Trophoblast cell (in vitro differentiated cells and primary cell): ENCODE measurements around the gene IL1A.

Experiments
- DNase-seq, 2 donors: peaks; one replicate each; pipeline ENCODE4 v3.0.0-alpha.2; 2016
- H2AFZ ChIP-seq: 2 replicates; pipeline ENCODE4 v1.6.1; 2013; ENCODE audit warnings: low read length, moderate library complexity, mild to moderate bottlenecking; ENCODE audit not compliant: insufficient read depth, poor library complexity
- H2AK5ac ChIP-seq: 2 replicates; pipeline ENCODE4 v1.6.1; 2013; ENCODE audit warnings: mild to moderate bottlenecking, low read length
- H2BK120ac ChIP-seq: 2 replicates; pipeline ENCODE4 v1.6.1; 2013; ENCODE audit warnings: low read length, mild to moderate bottlenecking, moderate library complexity; ENCODE audit not compliant: insufficient read depth, poor library complexity
- H2BK12ac ChIP-seq: 2 replicates; pipeline ENCODE4 v1.6.1; 2013; ENCODE audit warnings: mild to moderate bottlenecking, low read length, moderate library complexity
- H2BK5ac ChIP-seq: 2 replicates; pipeline ENCODE4 v1.6.1; 2013; ENCODE audit warnings: low read length, low read depth, moderate library complexity, mild to moderate bottlenecking; ENCODE audit not compliant: poor library complexity
- H3K14ac ChIP-seq: 2 replicates; pipeline ENCODE4 v1.6.1; 2013; ENCODE audit warnings: mild to moderate bottlenecking, low read length
- H3K18ac ChIP-seq: 2 replicates; pipeline ENCODE4 v1.6.1; 2013; ENCODE audit warnings: mild to moderate bottlenecking, low read length
- H3K23ac ChIP-seq: 2 replicates; pipeline ENCODE4 v1.6.1; 2013; ENCODE audit warnings: low read length
- H3K27ac ChIP-seq: 2 replicates; pipeline ENCODE4 v1.5.1; 2013; ENCODE audit warnings: low read depth, mild to moderate bottlenecking, inconsistent platforms, low read length, moderate library complexity
- H3K27me3 ChIP-seq: 2 replicates; pipeline ENCODE4 v1.6.1; 2013; ENCODE audit warnings: inconsistent platforms, mild to moderate bottlenecking, low read length, moderate library complexity; ENCODE audit not compliant: insufficient read depth
- H3K36me3 ChIP-seq, 2 experiments: 1 replicate in 1 of 2; 2 replicates in 1 of 2; pipeline ENCODE4 v1.6.1; 2013; ENCODE audit warnings: low read length in 2 of 2, mild to moderate bottlenecking in 2 of 2, moderate library complexity in 1 of 2; ENCODE audit not compliant: insufficient read depth in 2 of 2, control insufficient read depth in 1 of 2
- H3K4ac ChIP-seq: 2 replicates; pipeline ENCODE4 v1.6.1; 2013; ENCODE audit warnings: low read depth, mild to moderate bottlenecking, low read length, moderate library complexity
- H3K4me1 ChIP-seq, 2 experiments: 1 replicate in 1 of 2; 2 replicates in 1 of 2; pipeline ENCODE4 v1.6.1; 2013; ENCODE audit warnings: low read length in 2 of 2, mild to moderate bottlenecking in 2 of 2, moderate library complexity in 1 of 2; ENCODE audit not compliant: insufficient read depth in 2 of 2, control insufficient read depth in 1 of 2
- H3K4me2 ChIP-seq: 2 replicates; pipeline ENCODE4 v1.6.1; 2013; ENCODE audit warnings: inconsistent platforms, mild to moderate bottlenecking, low read length, moderate library complexity
- H3K4me3 ChIP-seq: 2 replicates; pipeline ENCODE4 v1.5.1; 2013; ENCODE audit warnings: mild to moderate bottlenecking, low read depth, low read length, inconsistent platforms
- H3K79me1 ChIP-seq: one replicate; pipeline ENCODE4 v1.6.1; 2013; ENCODE audit warnings: low read length
- H3K79me2 ChIP-seq: 2 replicates; pipeline ENCODE4 v1.6.1; 2013; ENCODE audit warnings: low read length, mild to moderate bottlenecking; ENCODE audit not compliant: control insufficient read depth, insufficient read depth, poor library complexity
- H3K9ac ChIP-seq: 2 replicates; pipeline ENCODE4 v1.6.1; 2013; ENCODE audit warnings: mild to moderate bottlenecking, low read length
- H3K9me3 ChIP-seq: 2 replicates; pipeline ENCODE4 v1.6.1; 2013; ENCODE audit warnings: low read depth, mild to moderate bottlenecking, control low read depth, inconsistent platforms, low read length; ENCODE audit not compliant: insufficient read depth
- H4K12ac ChIP-seq: 2 replicates; pipeline ENCODE4 v1.6.1; 2013; ENCODE audit warnings: low read depth, mild to moderate bottlenecking, low read length, moderate library complexity
- H4K8ac ChIP-seq: 2 replicates; pipeline ENCODE4 v1.6.1; 2013; ENCODE audit warnings: low read depth, mild to moderate bottlenecking, low read length, moderate library complexity
- H4K91ac ChIP-seq: one replicate; pipeline ENCODE4 v1.6.1; 2013; ENCODE audit warnings: low read depth, mild to moderate bottlenecking, low read length, moderate library complexity
- WGBS: extraction: QIAGEN DNeasy Blood & Tissue Kit; methylation state at CpG from one replicate; pipeline ENCODE4 v1.1.7; 2013; ENCODE audit warnings: missing lambda C conversion rate; ENCODE audit not compliant: insufficient read length, insufficient coverage; ENCODE audit errors: extremely low coverage; 5-methylcytosine and 5-hydroxymethylcytosine counted together

The IL1A gene

GRCh38 chr2:112819081-112819480 is 34.8 kb upstream of the IL1A start:
- H3K36me3 ChIP-seq, result no peaks in the 10 kb centered on the region
- H3K23ac ChIP-seq, result no peak overlapping the region
- H3K14ac ChIP-seq, result no peak overlapping the region
- H3K79me2 ChIP-seq, result no peaks in the 10 kb centered on the region
- no CpG with 5 or more reads among the region's 7 CpGs for WGBS
- H3K9ac ChIP-seq, result no peak overlapping the region
- H4K91ac ChIP-seq, result no peak overlapping the region
- H3K27me3 ChIP-seq, result no peaks in the 10 kb centered on the region
- no peak overlapping the region for H4K12ac ChIP-seq
- H3K4me2 ChIP-seq, result no peak overlapping the region
- H2BK5ac ChIP-seq, result no peak overlapping the region
- H3K18ac ChIP-seq, result no peak overlapping the region
- H2AK5ac ChIP-seq, result no peak overlapping the region
- peaks cover 2% of the 10 kb centered on the region in 2 experiments for H3K4me1 ChIP-seq
- no peak for DNase-seq
- no peak overlapping the region for H3K27ac ChIP-seq
- H2BK120ac ChIP-seq, result no peak overlapping the region
- H2BK12ac ChIP-seq, result no peak overlapping the region
- H4K8ac ChIP-seq, result no peak overlapping the region
- no peak overlapping the region for H3K4me3 ChIP-seq
- no peak overlapping the region for H3K4ac ChIP-seq
- H3K79me1 ChIP-seq, result no peaks in the 10 kb centered on the region
- no peaks in the 10 kb centered on the region for H3K9me3 ChIP-seq
- no peak overlapping the region for H2AFZ ChIP-seq

GRCh38 chr2:112818094-112818902 is 34.0 kb upstream of the IL1A start:
- H2BK12ac ChIP-seq, result no peak overlapping the region
- H4K8ac ChIP-seq, result no peak overlapping the region
- no peak overlapping the region for H3K23ac ChIP-seq
- no peak overlapping the region for H4K91ac ChIP-seq
- no peaks in the 10 kb centered on the region for H3K27me3 ChIP-seq
- no peak overlapping the region for H4K12ac ChIP-seq
- no peak overlapping the region for H2BK5ac ChIP-seq
- WGBS, result no CpG with 5 or more reads among the region's 3 CpGs
- no peaks in the 10 kb centered on the region for H3K9me3 ChIP-seq
- no peaks in the 10 kb centered on the region for H3K79me2 ChIP-seq
- peaks cover 2 to 4% of the 10 kb centered on the region in 2 experiments for H3K4me1 ChIP-seq
- H2BK120ac ChIP-seq, result no peak overlapping the region
- no peak overlapping the region for H2AFZ ChIP-seq
- H3K27ac ChIP-seq, result no peak overlapping the region
- H3K4ac ChIP-seq, result no peak overlapping the region
- peaks cover 4% of the 10 kb centered on the region for H3K79me1 ChIP-seq
- no peak for DNase-seq
- no peak overlapping the region for H3K14ac ChIP-seq
- H3K4me2 ChIP-seq, result no peak overlapping the region
- H3K36me3 ChIP-seq, result no peaks in the 10 kb centered on the region
- H2AK5ac ChIP-seq, result no peak overlapping the region
- H3K18ac ChIP-seq, result no peak overlapping the region
- no peak overlapping the region for H3K4me3 ChIP-seq
- no peak overlapping the region for H3K9ac ChIP-seq

- Histone ChIP-seq H3K79me1 (peaks cover 4% of the 10 kb centered on the region), H4K8ac (no peak overlapping the region), H3K18ac (no peak overlapping the region), H3K27me3 (no peaks in the 10 kb centered on the region), H2AK5ac (no peak overlapping the region), H2BK12ac (no peak overlapping the region), H2BK120ac (no peak overlapping the region), H3K27ac (no peak overlapping the region), H3K4ac (no peak overlapping the region), H3K36me3 (no peaks in the 10 kb centered on the region), H4K12ac (no peak overlapping the region), H2BK5ac (no peak overlapping the region), H3K4me3 (no peak overlapping the region), H2AFZ (no peak overlapping the region), H3K23ac (no peak overlapping the region), H3K4me2 (no peak overlapping the region), H3K79me2 (no peaks in the 10 kb centered on the region), H3K9ac (no peak overlapping the region), H3K4me1 (peaks cover 2 to 7% of the 10 kb centered on the region in 2 experiments), H4K91ac (no peak overlapping the region), H3K14ac (no peak overlapping the region), H3K9me3 (no peaks in the 10 kb centered on the region)
- WGBS, result no CpG with 5 or more reads among the region's 4 CpGs
- DNase-seq, result no peak
These were observed 32.9 kb upstream of the IL1A start for GRCh38 chr2:112817082-112817689.

GRCh38 chr2:112814278-112814677 is 30.0 kb upstream of the IL1A start:
- peaks cover 2 to 13% of the 10 kb centered on the region in 2 experiments for H3K4me1 ChIP-seq
- no peak overlapping the region for H4K91ac ChIP-seq
- H3K27ac ChIP-seq, result no peak overlapping the region
- no peak overlapping the region for H2AFZ ChIP-seq
- no peak overlapping the region for H3K14ac ChIP-seq
- H4K12ac ChIP-seq, result no peak overlapping the region
- no peak overlapping the region for H3K23ac ChIP-seq
- H2AK5ac ChIP-seq, result no peak overlapping the region
- no peak overlapping the region for H3K18ac ChIP-seq
- H2BK5ac ChIP-seq, result no peak overlapping the region
- H2BK120ac ChIP-seq, result no peak overlapping the region
- H3K79me2 ChIP-seq, result no peaks in the 10 kb centered on the region
- no peaks in the 10 kb centered on the region for H3K9me3 ChIP-seq
- H3K4ac ChIP-seq, result no peak overlapping the region
- H3K4me3 ChIP-seq, result no peak overlapping the region
- no peak overlapping the region for H2BK12ac ChIP-seq
- H3K27me3 ChIP-seq, result no peaks in the 10 kb centered on the region
- H3K36me3 ChIP-seq, result no peaks in the 10 kb centered on the region
- no CpG with 5 or more reads among the region's 2 CpGs for WGBS
- peaks cover 4% of the 10 kb centered on the region for H3K79me1 ChIP-seq
- no peak overlapping the region for H3K4me2 ChIP-seq
- H4K8ac ChIP-seq, result no peak overlapping the region
- no peak overlapping the region for H3K9ac ChIP-seq
- peak; percentile 72 to 79 for DNase-seq
